Hepatocyte (in vitro differentiated cells): ENCODE results near the gene RSPH1.

Experiments used
- CTCF ChIP-seq: fragments of 200-600 bp; sonication (generic); IDR thresholded peaks from 2 replicates; pipeline ENCODE4 v1.5.1; 2016; ENCODE audit warnings: antibody characterized with exemption, mild to moderate bottlenecking; ENCODE audit not compliant: poor library complexity
- EZH2 ChIP-seq: fragments of 200-600 bp; sonication (generic); IDR thresholded peaks from 2 replicates; pipeline ENCODE4 v1.6.1; 2016; ENCODE audit warnings: antibody characterized with exemption, mild to moderate bottlenecking, borderline replicate concordance
- EZH2phosphoT487 ChIP-seq: fragments of 200-600 bp; sonication (generic); IDR thresholded peaks from one replicate; pipeline ENCODE4 v1.6.1; 2018; ENCODE audit warnings: antibody characterized with exemption, mild to moderate bottlenecking, low read depth, moderate library complexity; ENCODE audit not compliant: unreplicated experiment, severe bottlenecking

GRCh38 chr21:42461185-42461520 is 34.9 kb downstream of the RSPH1 start:
- TF ChIP-seq CTCF (no peak), EZH2phosphoT487 (no peak), EZH2 (no peak)
